ENCODE data around the gene CNTN4.

GRCh38 chr3:2908693-2909351, 810.2 kb downstream of the CNTN4 start:
- TF ChIP-seq CTCF (IDR thresholded peaks at IDR 0.05; ENCODE audit: extremely low read depth in 1 of 2, insufficient read depth in 1 of 2, low read depth in 1 of 2, low read length in 2 of 2) = no peak
- no peak for TF ChIP-seq FOS (IDR thresholded peaks at IDR 0.05; ENCODE audit: borderline replicate concordance, insufficient read depth, low read length)
- TF ChIP-seq POLR2A (IDR thresholded peaks at IDR 0.05; ENCODE audit: low read depth, low read length) = no peak
- TF ChIP-seq EZH2 (IDR thresholded peaks at IDR 0.05; ENCODE audit: borderline replicate concordance, low read depth, low read length, severe bottlenecking) = no peak
- TF ChIP-seq JUN (IDR thresholded peaks at IDR 0.05; ENCODE audit: borderline replicate concordance, insufficient read depth, insufficient read length, low read depth) = no peak

All from endothelial cell of umbilical vein (primary cell).